SKM-1 (cell line): ENCODE data around the gene ZNF740.
"Not testable (repeated sequence)": the region's sequence is repeated elsewhere in the genome, so short reads cannot be mapped to it uniquely, and the experiment has no call there.

Source experiments
- DNase-seq: peaks from one replicate; lab custom pipeline; 2025; ENCODE audit not compliant: unreplicated experiment; lab: John Stamatoyannopoulos, UW

Gene ZNF740, protein sequence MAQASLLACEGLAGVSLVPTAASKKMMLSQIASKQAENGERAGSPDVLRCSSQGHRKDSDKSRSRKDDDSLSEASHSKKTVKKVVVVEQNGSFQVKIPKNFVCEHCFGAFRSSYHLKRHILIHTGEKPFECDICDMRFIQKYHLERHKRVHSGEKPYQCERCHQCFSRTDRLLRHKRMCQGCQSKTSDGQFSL

DNA sequence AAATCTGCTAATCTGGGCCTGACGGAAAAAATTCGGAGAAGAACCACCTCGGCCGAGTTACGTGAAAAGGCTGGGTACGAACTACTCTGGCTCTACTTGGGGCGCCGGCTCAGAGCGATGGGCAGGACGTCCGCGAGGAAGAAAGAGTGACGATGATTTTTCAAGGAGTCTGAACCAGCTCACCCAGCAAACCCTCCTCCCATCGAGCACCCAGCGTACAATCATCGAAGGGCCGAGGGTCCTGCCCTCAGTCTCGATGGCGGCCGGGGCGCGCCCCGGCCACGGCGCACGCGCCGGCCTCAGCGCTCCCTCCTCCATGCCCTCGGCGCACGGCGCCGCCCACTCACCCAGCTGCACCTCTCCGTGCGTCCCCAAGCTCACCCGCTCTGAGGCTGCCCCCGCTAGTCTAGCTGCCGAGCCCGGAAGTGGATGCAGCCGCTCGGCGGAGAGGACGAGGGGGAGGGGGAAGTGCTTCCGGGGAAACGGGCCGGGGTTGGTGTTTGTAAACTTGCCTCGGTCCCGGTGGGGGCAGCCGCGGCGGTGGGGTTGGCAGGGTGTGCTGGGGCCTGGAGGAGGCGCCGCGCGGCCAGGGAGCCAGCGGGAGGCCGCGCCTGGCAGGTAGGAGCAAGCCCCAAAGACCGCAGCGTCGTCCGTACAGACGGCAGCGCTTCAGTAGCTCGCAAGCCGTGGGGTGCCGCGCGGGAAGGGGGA is at the start of gene ZNF740, which contains the start of gene CSAD:
TSS of gene ZNF740 (plus strand) at position 503 of the 711 bp plus-strand sequence. CDS start 1,262 bp downstream, outside the sequence.
TSS of gene CSAD (minus strand) at position 706 of the 711 bp plus-strand sequence. CDS start 7,455 bp downstream, outside the sequence.
- DNase-seq = peak; percentile 65

GRCh38 chr12:53131844-53132243 is 48.7 kb upstream of the ZNF740 start:
- DNase-seq = no peak

GRCh38 chr12:53133722-53134121 is 46.8 kb upstream of the ZNF740 start:
- no peak for DNase-seq

DNA sequence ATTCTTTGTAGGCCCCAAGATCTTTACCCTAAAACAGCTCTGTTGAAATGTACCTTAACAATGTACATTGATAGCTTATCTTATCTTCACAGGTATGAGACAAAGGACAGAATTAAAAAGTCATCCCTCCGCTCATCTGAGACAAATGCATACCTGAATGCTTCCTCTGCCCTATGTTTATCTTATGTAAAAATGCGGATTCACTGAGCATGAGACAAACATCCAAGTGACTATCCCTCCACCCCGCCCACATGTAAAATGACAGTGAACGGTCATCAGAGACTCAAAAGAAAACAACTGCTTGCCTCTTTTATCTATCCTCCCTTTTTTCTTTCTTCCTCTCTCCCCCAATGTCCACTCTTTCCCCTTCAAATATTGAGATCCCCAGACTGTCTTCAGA is 37.2 kb upstream of the ZNF740 start:
- no peak for DNase-seq

GRCh38 chr12:53145383-53146260 is 34.9 kb upstream of the ZNF740 start:
- DNase-seq = no peak

- no peak for DNase-seq
These were observed 33.3 kb upstream of the ZNF740 start for GRCh38 chr12:53147181-53147580.

DNA sequence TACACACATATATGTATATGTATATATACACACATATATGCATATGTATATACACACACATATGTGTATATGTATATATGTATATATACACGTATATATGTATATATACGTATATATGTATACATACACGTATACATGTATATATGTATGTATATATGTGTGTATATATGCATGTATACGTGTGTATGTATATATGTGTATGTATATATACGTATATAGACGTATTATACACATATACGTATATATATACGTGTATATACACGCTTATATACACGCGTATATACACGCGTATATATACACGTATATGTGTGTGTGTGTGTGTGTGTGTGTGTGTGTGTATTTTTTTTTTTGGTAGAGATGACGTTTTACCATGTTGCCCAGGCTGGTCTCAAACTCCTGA is 32.9 kb upstream of the ZNF740 start:
- DNase-seq = no peak

DNA sequence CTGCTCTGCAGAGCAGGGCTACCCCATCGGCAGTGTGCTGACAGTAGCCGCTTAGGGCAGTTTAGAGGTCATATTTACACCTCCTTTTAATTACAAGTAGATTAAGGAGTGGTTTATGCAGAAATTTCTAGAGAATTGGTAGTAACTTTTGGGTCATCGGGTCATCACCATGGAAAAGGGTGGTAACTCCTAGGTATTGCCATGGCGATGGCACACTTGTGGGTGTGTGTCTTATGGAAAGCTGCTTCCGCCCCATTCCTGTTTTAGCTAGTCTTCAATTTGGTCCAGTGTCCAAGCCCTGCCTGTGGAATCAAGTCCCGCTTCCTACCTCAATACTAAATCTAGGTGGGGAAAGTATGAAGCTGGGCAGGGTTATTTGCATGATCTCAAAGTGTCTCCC is 29.5 kb upstream of the ZNF740 start:
- no peak for DNase-seq

- no peak for DNase-seq
These were observed 28.1 kb upstream of the ZNF740 start for GRCh38 chr12:53152390-53152789.

GRCh38 chr12:53159195-53159839 is 21.2 kb upstream of the ZNF740 start:
- peak; percentile 48 for DNase-seq

GRCh38 chr12:53160000-53160399 is 20.5 kb upstream of the ZNF740 start:
- DNase-seq = no peak

- DNase-seq = no peak
These were observed 19.8 kb upstream of the ZNF740 start for GRCh38 chr12:53160673-53161072.

GRCh38 chr12:53161119-53161911 is 19.2 kb upstream of the ZNF740 start:
- no peak for DNase-seq

- DNase-seq = not testable (repeated sequence)
These were observed 17.5 kb upstream of the ZNF740 start for GRCh38 chr12:53163008-53163407.

DNA sequence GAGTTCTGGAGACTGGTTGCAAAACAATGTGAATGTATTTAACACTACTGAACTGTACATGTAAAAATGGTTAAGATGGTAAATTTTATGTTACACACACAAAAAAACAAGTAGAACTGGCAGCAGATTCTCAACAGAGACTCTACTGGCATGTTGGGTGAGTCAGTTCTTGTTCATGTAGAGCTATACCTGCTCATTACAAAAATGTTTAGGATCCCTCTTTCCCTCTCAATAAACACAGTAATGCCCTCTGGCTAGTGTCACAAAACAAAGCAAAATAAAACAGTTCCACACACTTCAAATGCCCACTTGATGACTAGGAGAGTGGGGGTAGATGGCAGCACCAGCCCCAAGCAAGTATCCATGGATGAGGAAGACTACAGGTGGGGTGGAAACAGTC is 13.7 kb upstream of the ZNF740 start:
- no peak for DNase-seq

DNA sequence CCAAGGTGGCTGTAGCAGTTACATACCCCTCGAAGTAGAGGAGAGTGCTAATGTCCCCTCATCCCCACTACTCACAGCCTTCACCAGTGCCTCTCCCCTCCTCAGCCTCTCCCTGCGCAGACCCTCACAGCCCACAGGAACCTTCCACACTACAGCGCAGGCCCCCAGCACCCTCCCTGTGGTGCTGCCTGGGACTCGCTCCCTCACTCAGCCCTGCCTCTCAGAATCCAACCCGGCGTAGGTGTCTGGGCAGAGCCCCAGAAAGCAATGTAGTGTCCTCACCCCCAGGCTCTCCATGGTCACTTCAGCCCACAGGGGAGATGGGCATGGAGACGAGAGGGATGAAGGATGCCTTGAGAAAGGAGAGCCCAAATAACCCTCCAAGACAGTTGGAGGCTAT is 10.9 kb upstream of the ZNF740 start:
- DNase-seq = no peak

- DNase-seq = no peak
These were observed 10.3 kb upstream of the ZNF740 start for GRCh38 chr12:53170215-53170614.

- no peak for DNase-seq
These were observed 9.4 kb upstream of the ZNF740 start for GRCh38 chr12:53170876-53171724.

DNA sequence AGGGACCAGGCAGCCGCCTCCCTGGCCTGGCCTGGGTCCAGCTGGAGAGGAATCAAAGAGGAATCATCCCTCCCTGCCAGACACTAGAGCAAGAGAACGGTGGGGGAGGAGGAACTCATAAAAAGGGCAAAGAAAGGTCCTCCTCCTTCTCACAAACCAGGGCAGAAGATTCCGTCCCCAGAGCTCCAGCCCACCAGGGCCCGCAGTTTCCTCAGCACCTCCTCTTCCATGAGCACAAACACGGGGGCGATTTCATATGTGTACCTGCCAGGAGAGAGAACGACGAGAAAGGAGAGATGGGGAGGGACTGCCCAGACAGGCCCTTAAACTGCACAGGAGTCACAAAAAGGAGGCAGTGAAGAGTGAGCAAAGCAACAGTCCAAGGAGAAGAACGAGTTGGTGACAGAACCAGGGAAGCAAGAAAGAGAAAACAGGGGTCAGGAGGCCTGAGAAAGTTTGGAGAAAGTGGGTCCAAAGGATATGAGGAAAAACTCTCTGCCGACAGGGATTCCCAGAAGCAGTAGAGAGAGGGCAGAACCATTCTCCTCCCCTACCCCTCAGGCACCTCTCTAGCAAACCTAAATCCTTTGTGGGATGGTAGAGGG is 8.7 kb upstream of the ZNF740 start:
- DNase-seq = no peak
